Stimulated activated CD4-positive, alpha-beta T cell treated with anti-CD3 and anti-CD28 coated beads, Interleukin-15, amount 100 ng/mL, for 1 hour (primary cell): ENCODE results near the gene ASF1B.

Experiments used
- DNase-seq, 2 donors: peaks; one replicate each; pipeline ENCODE4 v3.0.0-alpha.2; 2020; ENCODE audit warnings: low read depth in 1 of 2, low spot score in 1 of 2

The ASF1B gene

GRCh38 chr19:14111486-14111885, 24.9 kb downstream of the ASF1B start:
- DNase-seq: no peak

GRCh38 chr19:14110650-14111049, 25.7 kb downstream of the ASF1B start:
- no peak for DNase-seq

- no peak for DNase-seq
Measured at GRCh38 chr19:14107581-14108461, 28.6 kb downstream of the ASF1B start.

GRCh38 chr19:14106840-14107239, 29.5 kb downstream of the ASF1B start:
- DNase-seq: no peak

- DNase-seq: no peak
Measured at GRCh38 chr19:14105680-14106079, 30.7 kb downstream of the ASF1B start.

- no peak for DNase-seq
Measured at GRCh38 chr19:14103310-14103709, 33.1 kb downstream of the ASF1B start.

GRCh38 chr19:14102756-14103155, 33.6 kb downstream of the ASF1B start:
- DNase-seq: no peak

- DNase-seq: no peak
Measured at GRCh38 chr19:14102102-14102696, 34.2 kb downstream of the ASF1B start.

- no peak for DNase-seq
Measured at GRCh38 chr19:14101003-14101545, 35.3 kb downstream of the ASF1B start.

GRCh38 chr19:14097532-14098151, 38.7 kb downstream of the ASF1B start:
- DNase-seq: no peak

GRCh38 chr19:14096272-14096992, 40.0 kb downstream of the ASF1B start:
- no peak for DNase-seq

- DNase-seq: no peak
Measured at GRCh38 chr19:14094854-14095253, 41.5 kb downstream of the ASF1B start.

- DNase-seq: no peak
Measured at GRCh38 chr19:14093117-14093823, 43.1 kb downstream of the ASF1B start.

- no peak for DNase-seq
Measured at GRCh38 chr19:14091813-14092462, 44.5 kb downstream of the ASF1B start.

GRCh38 chr19:14091081-14091812, 45.1 kb downstream of the ASF1B start:
- DNase-seq: peak in 1 of 2 donors; percentile 43

GRCh38 chr19:14090509-14091080, 45.8 kb downstream of the ASF1B start, which contains the start of gene SAMD1:
Gene SAMD1 (minus strand): TSS chr19:14090751.
- DNase-seq: peak; percentile 73 to 77

- DNase-seq: peak in 1 of 2 donors; percentile 46
Measured at GRCh38 chr19:14089662-14090508, 46.5 kb downstream of the ASF1B start.

GRCh38 chr19:14089412-14089661, 47.1 kb downstream of the ASF1B start:
- no peak for DNase-seq
